Ovary (tissue), 3 donors: ENCODE data around the gene HERC6.

ENCODE experiments used
- CTCF ChIP-seq, 3 donors: fragments of 450-650 bp in 2 of 3; fragments of 200-600 bp in 1 of 3; IDR thresholded peaks; one replicate each; pipeline versions ENCODE4 v1.5.1 to v1.8.0; 2016 to 2022; ENCODE audit warnings: antibody characterized with exemption in 3 of 3, mild to moderate bottlenecking in 1 of 3
- POLR2A ChIP-seq: fragments of 450-650 bp; IDR thresholded peaks from one replicate; pipeline ENCODE4 v1.6.1; 2017; ENCODE audit warnings: antibody characterized with exemption, mild to moderate bottlenecking, moderate library complexity
- donor health status: DM: no; HTN: no; CAD: no.

- TF ChIP-seq CTCF (IDR thresholded peaks at IDR 0.05) (no peak), POLR2A (no peak)
These were observed 72.6 kb downstream of the HERC6 start for GRCh38 chr4:88451205-88451604.
